ENCODE measurements around the gene FXYD3.

- no peak for TF ChIP-seq CTCF (IDR thresholded peaks at IDR 0.05; ENCODE audit: insufficient read depth, low read depth, low read length)
- TF ChIP-seq EZH2 (IDR thresholded peaks at IDR 0.05; ENCODE audit: insufficient read depth, low read length): no peak
Observed at GRCh38 chr19:35117116-35117515, 1.5 kb downstream of the FXYD3 start.

Measured in astrocyte (in vitro differentiated cells and primary cell).